GM10266 (cell line): ENCODE measurements around the gene SOX1.

ENCODE experiments used
- DNase-seq: peaks from one replicate; pipeline ENCODE4 v3.0.0; 2012; ENCODE audit errors: extremely low spot score
- TF ChIP-seq, protein P1 (sequence below): IDR thresholded peaks from 2 replicates; pipeline ENCODE4 v1.5.1; 2012; ENCODE audit warnings: mild to moderate bottlenecking, low read depth; ENCODE audit not compliant: control insufficient read depth, insufficient read depth; ENCODE audit errors: missing control alignments

SOX1 gene

DNA sequence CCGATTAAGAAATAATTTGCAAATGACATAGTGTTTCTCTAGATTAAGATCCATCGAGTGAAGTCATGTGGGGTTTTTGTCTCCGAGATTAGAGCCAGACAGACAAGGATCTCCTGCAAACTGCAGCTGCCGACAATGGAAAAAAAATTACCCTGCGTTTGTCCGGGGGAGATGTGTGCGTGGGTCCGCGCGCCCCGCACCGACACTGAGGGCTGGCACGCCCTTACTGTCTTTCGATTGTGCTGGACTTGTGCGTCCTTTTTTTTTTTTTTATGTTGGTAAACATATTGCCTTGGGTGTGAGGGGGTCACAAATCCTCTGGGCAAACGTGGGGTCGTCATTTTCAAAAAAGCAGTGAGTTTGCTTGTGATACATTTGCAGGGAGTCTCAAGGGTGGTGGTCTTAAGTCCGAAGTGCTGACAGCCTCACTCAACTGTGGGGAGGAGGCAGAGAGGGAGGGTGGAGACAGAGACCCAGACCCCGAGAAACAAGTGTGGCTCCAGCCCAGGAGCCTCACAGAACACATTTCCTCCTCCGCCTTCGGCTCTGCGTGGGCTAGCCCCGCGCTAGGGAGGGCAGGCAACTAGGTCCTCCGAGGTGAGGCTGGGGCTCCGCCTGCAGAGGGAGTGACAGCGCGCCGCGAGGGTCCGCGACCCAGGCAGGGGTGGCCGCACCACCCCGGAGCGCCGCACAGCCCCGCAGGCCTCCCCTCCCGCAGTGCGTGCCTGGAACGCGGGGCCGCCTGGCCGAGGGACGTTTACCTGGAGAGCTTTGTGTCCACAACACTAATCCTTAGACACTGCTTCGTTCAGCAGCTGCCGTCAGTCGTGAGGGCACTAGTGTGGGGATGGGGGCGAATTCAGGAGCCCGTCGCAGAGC lies 11.7 kb upstream of the SOX1 start:
- TF ChIP-seq, protein P1, sequence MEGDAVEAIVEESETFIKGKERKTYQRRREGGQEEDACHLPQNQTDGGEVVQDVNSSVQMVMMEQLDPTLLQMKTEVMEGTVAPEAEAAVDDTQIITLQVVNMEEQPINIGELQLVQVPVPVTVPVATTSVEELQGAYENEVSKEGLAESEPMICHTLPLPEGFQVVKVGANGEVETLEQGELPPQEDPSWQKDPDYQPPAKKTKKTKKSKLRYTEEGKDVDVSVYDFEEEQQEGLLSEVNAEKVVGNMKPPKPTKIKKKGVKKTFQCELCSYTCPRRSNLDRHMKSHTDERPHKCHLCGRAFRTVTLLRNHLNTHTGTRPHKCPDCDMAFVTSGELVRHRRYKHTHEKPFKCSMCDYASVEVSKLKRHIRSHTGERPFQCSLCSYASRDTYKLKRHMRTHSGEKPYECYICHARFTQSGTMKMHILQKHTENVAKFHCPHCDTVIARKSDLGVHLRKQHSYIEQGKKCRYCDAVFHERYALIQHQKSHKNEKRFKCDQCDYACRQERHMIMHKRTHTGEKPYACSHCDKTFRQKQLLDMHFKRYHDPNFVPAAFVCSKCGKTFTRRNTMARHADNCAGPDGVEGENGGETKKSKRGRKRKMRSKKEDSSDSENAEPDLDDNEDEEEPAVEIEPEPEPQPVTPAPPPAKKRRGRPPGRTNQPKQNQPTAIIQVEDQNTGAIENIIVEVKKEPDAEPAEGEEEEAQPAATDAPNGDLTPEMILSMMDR = no peak
- no peak for DNase-seq

DNA sequence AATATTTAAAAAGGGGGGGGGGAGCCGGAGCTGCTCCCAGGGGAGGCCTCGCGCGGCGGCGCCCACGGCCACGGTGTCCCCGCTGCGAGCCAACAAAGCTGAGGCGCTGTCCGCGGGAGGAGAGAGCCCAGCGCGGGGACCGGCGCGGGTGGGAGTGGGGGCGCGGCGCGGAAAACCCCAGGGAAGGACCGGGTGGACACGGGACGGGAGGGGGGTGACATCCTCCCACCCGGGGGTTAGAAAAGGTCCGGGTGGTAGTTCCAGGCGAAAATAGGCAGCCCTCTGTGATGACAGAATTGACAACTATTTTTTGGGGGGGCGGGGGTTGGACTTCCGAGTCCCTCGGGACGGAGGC lies 11.1 kb upstream of the SOX1 start:
- TF ChIP-seq, protein P1 = no peak
- DNase-seq = no peak

DNA sequence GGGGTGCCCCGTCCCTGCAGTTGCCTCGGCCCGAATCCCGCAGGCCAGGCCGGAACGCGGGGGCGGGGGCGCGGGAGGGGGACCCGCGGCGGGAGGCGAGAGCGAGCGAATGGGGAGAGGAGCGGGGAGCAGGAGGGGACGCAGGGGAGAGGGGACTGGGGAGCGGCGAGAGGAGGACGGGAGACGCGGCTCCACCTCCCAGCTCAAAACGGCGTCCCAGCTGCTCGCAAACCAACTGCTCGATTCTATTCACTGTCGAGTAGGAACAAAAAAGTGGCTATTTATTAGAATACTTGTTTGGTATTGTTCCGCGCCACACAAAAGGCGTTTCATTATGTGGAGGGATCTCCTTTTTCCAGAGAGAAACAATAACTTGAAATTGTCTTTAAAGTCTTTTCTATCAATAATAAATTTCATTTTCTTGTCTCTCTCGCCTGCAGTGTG lies 10.6 kb upstream of the SOX1 start:
- TF ChIP-seq, protein P1 = no peak
- peak; percentile 44 for DNase-seq

DNA sequence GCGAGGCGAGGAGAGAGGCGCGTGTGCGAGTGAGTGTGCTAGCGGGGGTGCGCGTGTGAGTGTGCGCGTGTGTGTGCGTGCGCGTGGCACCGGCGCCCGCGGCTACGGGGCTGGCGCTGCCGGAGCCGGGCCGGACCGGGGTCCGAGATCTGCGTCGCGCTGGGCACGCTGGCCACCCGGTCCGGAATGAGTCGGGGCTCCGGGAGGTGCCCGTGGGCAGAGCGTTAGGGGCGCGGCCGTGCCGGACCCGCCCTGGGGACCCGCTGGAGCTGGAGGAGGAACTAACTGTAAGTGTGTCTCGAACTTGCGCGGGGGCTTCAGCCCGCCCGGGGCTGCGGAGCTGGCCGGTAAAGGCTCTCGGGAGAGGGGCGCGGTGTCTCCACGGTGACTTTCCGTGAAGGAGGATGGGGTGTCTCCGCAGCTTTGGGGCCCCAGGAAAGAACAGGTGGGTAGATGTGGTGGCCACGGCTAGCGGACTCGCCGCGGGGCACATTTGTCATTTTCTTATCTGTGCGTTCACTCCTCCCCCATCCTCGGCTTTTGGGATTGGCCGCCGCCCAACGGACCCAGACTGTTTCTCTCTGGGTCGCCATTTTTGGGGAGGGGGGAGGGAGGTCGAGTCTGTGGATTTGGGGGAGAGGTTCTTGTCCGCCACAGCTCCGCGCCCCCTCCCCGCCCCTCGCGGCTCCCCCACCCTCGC lies 10.1 kb upstream of the SOX1 start:
- DNase-seq = peak; percentile 46
- TF ChIP-seq, protein P1 = no peak

DNA sequence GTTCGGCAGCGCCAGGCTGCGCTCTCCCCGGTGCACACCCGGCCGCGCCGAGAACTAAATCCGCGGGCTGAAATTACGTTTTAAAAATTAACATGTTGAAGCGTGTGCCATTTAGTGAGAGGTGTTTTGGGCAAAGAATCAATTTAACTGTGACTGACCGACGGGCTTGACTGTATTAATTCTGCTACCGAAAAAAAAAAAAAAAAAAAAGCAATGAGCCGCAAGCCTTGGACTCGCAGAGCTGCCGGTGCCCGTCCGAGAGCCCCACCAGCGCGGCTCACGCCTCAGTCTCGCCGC lies 9.6 kb upstream of the SOX1 start:
- TF ChIP-seq, protein P1 = no peak
- no peak for DNase-seq

DNA sequence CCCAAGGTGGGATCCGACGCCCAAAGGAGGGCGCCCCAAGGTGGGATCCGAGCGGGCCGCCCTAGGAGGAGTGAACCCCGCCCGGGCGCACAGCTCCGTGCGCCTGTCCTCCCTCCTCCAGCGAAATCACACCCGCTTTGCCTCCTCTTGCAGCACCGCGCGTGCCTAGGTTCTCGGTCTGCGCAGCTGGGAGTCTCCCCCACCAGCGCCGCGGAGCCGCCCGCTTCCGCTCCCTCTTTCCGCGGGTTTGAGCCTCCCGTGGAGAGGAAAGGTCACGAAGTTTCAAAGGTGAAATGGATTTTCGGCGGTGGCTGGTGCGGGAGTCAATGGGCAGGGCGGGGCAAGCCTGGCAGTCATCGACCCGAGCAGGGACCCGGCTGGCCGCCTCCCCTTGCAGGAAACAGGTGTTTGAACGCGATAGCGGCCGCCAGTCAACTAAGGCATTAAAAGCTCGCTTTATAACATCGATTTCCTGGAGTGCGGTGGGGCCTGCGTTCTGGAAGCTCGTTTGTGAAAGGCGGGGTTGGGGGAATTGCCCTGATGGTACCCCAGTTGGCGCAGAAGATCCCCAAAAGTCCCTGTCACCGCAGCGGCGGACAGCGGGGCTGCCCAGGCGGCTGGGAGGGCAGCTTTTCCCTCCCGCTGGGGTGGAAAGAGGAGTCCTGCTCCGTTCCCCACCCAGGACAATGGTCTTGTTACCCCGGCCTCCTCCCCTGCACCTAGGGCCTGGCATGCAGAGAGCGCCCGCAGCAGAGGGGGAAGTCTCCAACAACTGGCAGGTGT lies 9.0 kb upstream of the SOX1 start:
- TF ChIP-seq, protein P1 = no peak
- no peak for DNase-seq

DNA sequence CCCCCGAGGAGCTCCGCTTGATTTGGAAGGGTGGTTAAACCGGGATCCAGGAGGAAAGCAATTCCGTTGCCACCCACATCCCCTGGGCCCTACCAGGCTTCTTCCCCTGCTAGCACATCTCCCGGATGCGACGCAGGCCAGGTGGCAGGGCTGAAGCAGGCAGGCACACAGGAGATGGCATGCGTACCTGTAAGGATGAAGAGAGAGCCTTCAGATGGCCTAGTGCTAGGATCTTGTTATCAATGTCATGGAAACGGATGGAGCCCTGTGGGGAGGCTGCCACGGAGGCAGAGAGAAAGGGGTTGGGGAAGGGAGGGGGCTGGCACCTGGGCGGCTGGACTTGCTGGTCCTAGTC lies 8.5 kb upstream of the SOX1 start:
- no peak for DNase-seq
- TF ChIP-seq, protein P1 = no peak
